Stomach (tissue), 4 donors: ENCODE results near the gene DTNBP1.

Experiments used
- POLR2A ChIP-seq, 4 donors: fragments of 450-650 bp; IDR thresholded peaks; one replicate each; pipeline ENCODE4 v1.6.1; 2016; ENCODE audit warnings: antibody characterized with exemption in 4 of 4, control low read depth in 2 of 4, mild to moderate bottlenecking in 1 of 4, moderate library complexity in 1 of 4
- TF ChIP-seq, protein P1 (sequence below), 7 experiments: fragments of 450-650 bp in 4 of 7; fragments of 200-600 bp in 3 of 7; sonication (generic) in 3 of 7; IDR thresholded peaks; one replicate each; pipeline ENCODE4 v1.5.1; 2016 to 2019; ENCODE audit warnings: antibody characterized with exemption in 7 of 7, control low read depth in 2 of 7, mild to moderate bottlenecking in 1 of 7

DNA sequence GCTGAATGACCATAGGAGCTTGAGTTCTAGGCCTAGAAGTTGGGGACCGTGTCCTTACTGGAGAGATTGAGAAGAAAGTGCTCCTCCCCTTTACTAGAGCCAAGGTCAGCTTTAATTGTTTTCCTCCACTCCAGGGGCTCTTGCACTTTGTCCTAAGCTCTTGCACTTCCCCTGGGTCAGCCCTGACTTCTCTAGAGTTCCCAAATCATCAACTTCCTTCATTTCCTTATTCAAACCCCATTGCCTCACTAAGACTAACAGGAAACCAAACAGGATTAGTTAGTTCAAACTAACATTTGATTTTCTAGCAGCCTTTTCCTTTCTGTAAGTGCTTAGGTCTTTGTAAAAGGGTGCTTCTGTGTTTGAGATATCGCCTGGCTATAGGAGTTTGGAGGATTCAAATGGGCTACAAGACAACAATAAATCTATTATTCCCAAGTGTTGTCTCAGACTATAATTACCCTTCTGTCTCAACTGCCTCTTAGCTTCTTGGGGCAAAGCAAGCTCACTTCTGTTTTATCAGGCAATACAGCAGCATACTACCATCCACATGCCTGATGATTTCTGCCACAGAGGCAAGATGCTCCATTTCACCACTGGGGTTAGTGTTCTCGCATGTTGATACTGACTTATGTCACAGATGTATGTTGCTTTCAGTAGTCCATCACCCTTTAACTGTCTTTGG lies 12.8 kb upstream of the DTNBP1 start:
- TF ChIP-seq POLR2A (IDR thresholded peaks at IDR 0.05) = no peak
- TF ChIP-seq, protein P1, sequence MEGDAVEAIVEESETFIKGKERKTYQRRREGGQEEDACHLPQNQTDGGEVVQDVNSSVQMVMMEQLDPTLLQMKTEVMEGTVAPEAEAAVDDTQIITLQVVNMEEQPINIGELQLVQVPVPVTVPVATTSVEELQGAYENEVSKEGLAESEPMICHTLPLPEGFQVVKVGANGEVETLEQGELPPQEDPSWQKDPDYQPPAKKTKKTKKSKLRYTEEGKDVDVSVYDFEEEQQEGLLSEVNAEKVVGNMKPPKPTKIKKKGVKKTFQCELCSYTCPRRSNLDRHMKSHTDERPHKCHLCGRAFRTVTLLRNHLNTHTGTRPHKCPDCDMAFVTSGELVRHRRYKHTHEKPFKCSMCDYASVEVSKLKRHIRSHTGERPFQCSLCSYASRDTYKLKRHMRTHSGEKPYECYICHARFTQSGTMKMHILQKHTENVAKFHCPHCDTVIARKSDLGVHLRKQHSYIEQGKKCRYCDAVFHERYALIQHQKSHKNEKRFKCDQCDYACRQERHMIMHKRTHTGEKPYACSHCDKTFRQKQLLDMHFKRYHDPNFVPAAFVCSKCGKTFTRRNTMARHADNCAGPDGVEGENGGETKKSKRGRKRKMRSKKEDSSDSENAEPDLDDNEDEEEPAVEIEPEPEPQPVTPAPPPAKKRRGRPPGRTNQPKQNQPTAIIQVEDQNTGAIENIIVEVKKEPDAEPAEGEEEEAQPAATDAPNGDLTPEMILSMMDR (IDR thresholded peaks at IDR 0.05) = no peak
